H9 (cell line): Measurements from ENCODE around the gene GFPT2. TPM values are rescaled to one million over a fixed set of nuclear protein-coding genes. Genes with fewer than 3 reads are reported as not detected.

Experiments
- DNase-seq: peaks from one replicate; pipeline ENCODE4 v3.0.0-alpha.2; 2017
- H2AFZ ChIP-seq: one replicate; pipeline ENCODE4 v1.6.1; 2013; ENCODE audit warnings: mild to moderate bottlenecking, low read length, control low read depth, moderate library complexity
- H2AK5ac ChIP-seq: 2 replicates; pipeline ENCODE4 v1.6.1; 2013; ENCODE audit warnings: low read length, control low read depth, mixed read lengths; ENCODE audit not compliant: insufficient read length
- H2BK120ac ChIP-seq: one replicate; pipeline ENCODE4 v1.6.1; 2013; ENCODE audit warnings: low read depth, mild to moderate bottlenecking, low read length, control low read depth, inconsistent platforms; ENCODE audit not compliant: poor library complexity, severe bottlenecking
- H2BK12ac ChIP-seq: 2 replicates; pipeline ENCODE4 v1.6.1; 2013; ENCODE audit warnings: low read length, control low read depth, mixed read lengths, low read depth; ENCODE audit not compliant: insufficient read length
- H2BK15ac ChIP-seq: 2 replicates; pipeline ENCODE4 v1.6.1; 2013; ENCODE audit warnings: low read depth, low read length, control low read depth
- H2BK20ac ChIP-seq: one replicate; pipeline ENCODE4 v1.6.1; 2013; ENCODE audit warnings: low read depth, mild to moderate bottlenecking, low read length, control low read depth, inconsistent platforms; ENCODE audit not compliant: poor library complexity, severe bottlenecking
- H2BK5ac ChIP-seq: 2 replicates; pipeline ENCODE4 v1.6.1; 2013; ENCODE audit warnings: low read length, control low read depth, mixed read lengths; ENCODE audit not compliant: insufficient read length
- H3K14ac ChIP-seq: 2 replicates; pipeline ENCODE4 v1.6.1; 2013; ENCODE audit warnings: low read length, control low read depth; ENCODE audit not compliant: insufficient read depth
- H3K18ac ChIP-seq: 2 replicates; pipeline ENCODE4 v1.6.1; 2013; ENCODE audit warnings: low read depth, mild to moderate bottlenecking, mixed read lengths, low read length, control low read depth; ENCODE audit not compliant: insufficient read length
- H3K23ac ChIP-seq: 2 replicates; pipeline ENCODE4 v1.6.1; 2013; ENCODE audit warnings: low read length, control low read depth, mixed read lengths, low read depth; ENCODE audit not compliant: insufficient read length
- H3K23me2 ChIP-seq: 2 replicates; pipeline ENCODE4 v1.6.1; 2013; ENCODE audit warnings: low read depth, mild to moderate bottlenecking, mixed read lengths, low read length, control low read depth; ENCODE audit not compliant: insufficient read length, poor library complexity, severe bottlenecking
- H3K27ac ChIP-seq: 2 replicates; pipeline ENCODE4 v1.5.1; 2013; ENCODE audit warnings: low read length, control low read depth, mixed read lengths, low read depth; ENCODE audit not compliant: insufficient read length
- H3K27me3 ChIP-seq: 2 replicates; pipeline ENCODE4 v1.6.1; 2013; ENCODE audit warnings: low read length, control low read depth, inconsistent platforms; ENCODE audit not compliant: insufficient read depth
- H3K4ac ChIP-seq: 2 replicates; pipeline ENCODE4 v1.6.1; 2013; ENCODE audit warnings: low read depth, mild to moderate bottlenecking, control low read depth, inconsistent platforms, low read length, moderate library complexity
- H3K4me1 ChIP-seq: 2 replicates; pipeline ENCODE4 v1.6.1; 2013; ENCODE audit warnings: low read length, control low read depth, inconsistent platforms; ENCODE audit not compliant: insufficient read depth
- H3K4me2 ChIP-seq: 2 replicates; pipeline ENCODE4 v1.6.1; 2013; ENCODE audit warnings: low read length, control low read depth, mixed read lengths; ENCODE audit not compliant: insufficient read length, insufficient read depth
- H3K56ac ChIP-seq: 2 replicates; pipeline ENCODE4 v1.6.1; 2013; ENCODE audit warnings: low read depth, mild to moderate bottlenecking, mixed read lengths, low read length, control low read depth; ENCODE audit not compliant: insufficient read length
- H3K79me1 ChIP-seq: 2 replicates; pipeline ENCODE4 v1.6.1; 2013; ENCODE audit warnings: low read depth, mild to moderate bottlenecking, moderate library complexity, low read length, control low read depth, inconsistent platforms; ENCODE audit not compliant: insufficient read depth, poor library complexity, severe bottlenecking
- H3K79me2 ChIP-seq: 2 replicates; pipeline ENCODE4 v1.6.1; 2013; ENCODE audit warnings: low read length, control low read depth, inconsistent platforms; ENCODE audit not compliant: insufficient read depth
- H3K9ac ChIP-seq: 2 replicates; pipeline ENCODE4 v1.6.1; 2013; ENCODE audit warnings: low read length, control low read depth, mixed read lengths; ENCODE audit not compliant: insufficient read length; ENCODE audit errors: extremely low read depth
- H3K9me3 ChIP-seq: one replicate; pipeline ENCODE4 v1.6.1; 2013; ENCODE audit warnings: low read depth, low read length, inconsistent platforms; ENCODE audit not compliant: control insufficient read depth
- H3T11ph ChIP-seq: one replicate; pipeline ENCODE4 v1.6.1; 2013; ENCODE audit warnings: mild to moderate bottlenecking, low read length, control low read depth, inconsistent platforms
- H4K20me1 ChIP-seq: one replicate; pipeline ENCODE4 v1.6.1; 2013; ENCODE audit not compliant: control insufficient read depth, insufficient read length, insufficient read depth
- H4K5ac ChIP-seq: 2 replicates; pipeline ENCODE4 v1.6.1; 2013; ENCODE audit warnings: low read depth, mild to moderate bottlenecking, mixed read lengths, low read length, control low read depth; ENCODE audit not compliant: insufficient read length
- H4K8ac ChIP-seq: replicated peaks from 2 replicates; pipeline ENCODE4 v1.6.1; 2013; ENCODE audit warnings: low read length, control low read depth, mixed read lengths, low read depth; ENCODE audit not compliant: insufficient read length
- H4K91ac ChIP-seq: 2 replicates; pipeline ENCODE4 v1.6.1; 2013; ENCODE audit warnings: low read depth, mild to moderate bottlenecking, moderate library complexity, mixed read lengths, low read length, control low read depth; ENCODE audit not compliant: insufficient read length
- H3K27ac Mint-ChIP-seq, 3 experiments: 2 replicates in 2 of 3; 3 replicates in 1 of 3; pipeline ENCODE4 v1.8.0; 2020 to 2021; ENCODE audit warnings: mixed read lengths in 3 of 3, mild to moderate bottlenecking in 1 of 3, moderate library complexity in 1 of 3
- H3K27me3 Mint-ChIP-seq: 2 replicates; pipeline ENCODE4 v1.8.0; 2021; ENCODE audit warnings: low read depth, mild to moderate bottlenecking, moderate library complexity, mixed read lengths
- H3K36me3 Mint-ChIP-seq, 3 experiments: 2 replicates in 2 of 3; 3 replicates in 1 of 3; pipeline ENCODE4 v1.8.0; 2020 to 2021; ENCODE audit warnings: low read depth in 3 of 3, mixed read lengths in 3 of 3; ENCODE audit not compliant: insufficient read depth in 1 of 3
- H3K4me1 Mint-ChIP-seq, 2 experiments: 2 replicates each; pipeline ENCODE4 v1.8.0; 2020; ENCODE audit warnings: mixed read lengths in 2 of 2
- H3K4me3 Mint-ChIP-seq, 2 experiments: 2 replicates in 1 of 2; 3 replicates in 1 of 2; pipeline ENCODE4 v1.8.0; 2020 to 2021; ENCODE audit warnings: mild to moderate bottlenecking in 2 of 2, mixed read lengths in 2 of 2, moderate library complexity in 1 of 2
- H3K9me3 Mint-ChIP-seq, 2 experiments: 2 replicates in 1 of 2; 3 replicates in 1 of 2; pipeline ENCODE4 v1.8.0; 2020; ENCODE audit warnings: mild to moderate bottlenecking in 2 of 2, mixed read lengths in 2 of 2, moderate library complexity in 1 of 2
- WGBS: extraction: QIAGEN DNeasy Blood & Tissue Kit; methylation state at CpG from one replicate; pipeline ENCODE4 v1.1.7; 2013; ENCODE audit warnings: missing lambda C conversion rate, low lambda C conversion rate, mixed read lengths; ENCODE audit not compliant: insufficient read length; ENCODE audit errors: extremely low coverage; 5-methylcytosine and 5-hydroxymethylcytosine counted together
- total RNA-seq: library from RNA; stranded (reverse); gene quantifications from 2 replicates; pipeline ENCODE4 v1.2.1, GENCODE V29; 2021
- TF ChIP-seq, protein P1 (sequence below): fragments of 200-600 bp; sonication (generic); conservative IDR thresholded peaks from 3 replicates; pipeline ENCODE4 v1.8.0; 2021; ENCODE audit warnings: antibody characterized with exemption, mild to moderate bottlenecking

Gene GFPT2
- total RNA-seq, 1 experiment from 2014 or later, result 89.8 TPM

DNA sequence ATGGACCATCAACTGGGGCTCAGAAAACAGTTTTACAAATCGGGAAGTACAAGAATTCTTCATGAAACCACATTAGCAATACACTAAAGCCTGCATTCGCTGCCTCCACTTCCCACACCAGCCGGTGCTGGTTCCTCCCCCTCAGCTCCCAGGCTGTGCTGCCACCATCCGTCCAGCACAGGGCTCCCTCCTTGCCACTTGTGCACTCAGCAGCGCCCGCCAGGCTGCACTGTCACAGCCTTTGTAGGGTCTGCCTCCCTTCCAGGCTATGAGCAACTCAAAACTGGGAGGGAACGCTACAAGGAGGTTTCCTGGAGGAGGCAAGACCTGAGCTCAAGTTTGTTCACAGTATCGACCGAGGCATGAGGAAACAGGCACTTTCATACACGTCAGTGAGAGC is 69.0 kb downstream of the GFPT2 start:
- no peaks in the 10 kb centered on the region for H3K23me2 ChIP-seq
- H3K4me1 ChIP-seq, result peaks cover 2% of the 10 kb centered on the region; the same call in 1 of the 2 replicates
- H3K27me3 ChIP-seq, result no peaks in the 10 kb centered on the region
- no peak overlapping the region for H2BK15ac ChIP-seq
- peaks cover 0 to 2% of the 10 kb centered on the region in 2 experiments; a peak in 2 of 5 replicates for H3K9me3 Mint-ChIP-seq
- no peak overlapping the region for H2AK5ac ChIP-seq
- H4K8ac ChIP-seq, result no peak overlapping the region
- no peak overlapping the region for H3K4ac ChIP-seq
- no peak overlapping the region for H3K4me3 Mint-ChIP-seq
- no peaks in the 10 kb centered on the region for H3K27me3 Mint-ChIP-seq
- H3K4me1 Mint-ChIP-seq, result peaks cover 7 to 18% of the 10 kb centered on the region in 2 experiments
- no peak overlapping the region for H4K91ac ChIP-seq
- TF ChIP-seq, protein P1, sequence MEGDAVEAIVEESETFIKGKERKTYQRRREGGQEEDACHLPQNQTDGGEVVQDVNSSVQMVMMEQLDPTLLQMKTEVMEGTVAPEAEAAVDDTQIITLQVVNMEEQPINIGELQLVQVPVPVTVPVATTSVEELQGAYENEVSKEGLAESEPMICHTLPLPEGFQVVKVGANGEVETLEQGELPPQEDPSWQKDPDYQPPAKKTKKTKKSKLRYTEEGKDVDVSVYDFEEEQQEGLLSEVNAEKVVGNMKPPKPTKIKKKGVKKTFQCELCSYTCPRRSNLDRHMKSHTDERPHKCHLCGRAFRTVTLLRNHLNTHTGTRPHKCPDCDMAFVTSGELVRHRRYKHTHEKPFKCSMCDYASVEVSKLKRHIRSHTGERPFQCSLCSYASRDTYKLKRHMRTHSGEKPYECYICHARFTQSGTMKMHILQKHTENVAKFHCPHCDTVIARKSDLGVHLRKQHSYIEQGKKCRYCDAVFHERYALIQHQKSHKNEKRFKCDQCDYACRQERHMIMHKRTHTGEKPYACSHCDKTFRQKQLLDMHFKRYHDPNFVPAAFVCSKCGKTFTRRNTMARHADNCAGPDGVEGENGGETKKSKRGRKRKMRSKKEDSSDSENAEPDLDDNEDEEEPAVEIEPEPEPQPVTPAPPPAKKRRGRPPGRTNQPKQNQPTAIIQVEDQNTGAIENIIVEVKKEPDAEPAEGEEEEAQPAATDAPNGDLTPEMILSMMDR, result no peak; the same call in 2 of the 3 replicates
- H2BK5ac ChIP-seq, result no peak overlapping the region
- DNase-seq, result peak; percentile 54
- no peak overlapping the region for H4K5ac ChIP-seq
- no CpG with 5 or more reads among the region's 10 CpGs for WGBS
- H2AFZ ChIP-seq, result no peak overlapping the region
- no peak overlapping the region for H3K27ac ChIP-seq
- no peaks in the 10 kb centered on the region for H3K79me1 ChIP-seq
- no peak overlapping the region for H3K9ac ChIP-seq
- no peak overlapping the region for H2BK20ac ChIP-seq
- no peaks in the 10 kb centered on the region for H4K20me1 ChIP-seq
- no peak overlapping the region for H3K23ac ChIP-seq
- H3K9me3 ChIP-seq, result no peaks in the 10 kb centered on the region
- peaks cover 36 to 46% (median 40%) of the 10 kb centered on the region in 3 experiments for H3K36me3 Mint-ChIP-seq
- H3K56ac ChIP-seq, result no peak overlapping the region
- no peak overlapping the region for H3T11ph ChIP-seq
- no peak overlapping the region for H2BK12ac ChIP-seq
- H3K18ac ChIP-seq, result no peak overlapping the region
- H3K4me2 ChIP-seq, result no peak overlapping the region
- no peak overlapping the region for H2BK120ac ChIP-seq
- H3K14ac ChIP-seq, result no peak overlapping the region
- H3K79me2 ChIP-seq, result peaks cover 4% of the 10 kb centered on the region
- H3K27ac Mint-ChIP-seq, result peak overlapping the region in 1 of 3 experiments; percentile 78; a peak in 1 of 7 replicates
